LNCaP clone FGC (cell line): Measurements from ENCODE around the gene ABCC8.
"Not testable (repeated sequence)": the region's sequence is repeated elsewhere in the genome, so short reads cannot be mapped to it uniquely, and the experiment has no call there.

Experiments
- DNase-seq: peaks from one replicate; pipeline ENCODE4 v3.0.0-alpha.2; 2011; ENCODE audit warnings: low read depth
- H3K4me3 ChIP-seq: 2 replicates; pipeline ENCODE4 v1.5.1; 2011; ENCODE audit warnings: mild to moderate bottlenecking, low read depth, low read length, control low read depth
- TF ChIP-seq, protein P1 (sequence below): IDR thresholded peaks from 2 replicates; pipeline ENCODE4 v1.5.1; 2012; ENCODE audit warnings: mild to moderate bottlenecking; ENCODE audit not compliant: control insufficient read depth, insufficient read depth; ENCODE audit errors: extremely low read depth

The ABCC8 gene

DNA sequence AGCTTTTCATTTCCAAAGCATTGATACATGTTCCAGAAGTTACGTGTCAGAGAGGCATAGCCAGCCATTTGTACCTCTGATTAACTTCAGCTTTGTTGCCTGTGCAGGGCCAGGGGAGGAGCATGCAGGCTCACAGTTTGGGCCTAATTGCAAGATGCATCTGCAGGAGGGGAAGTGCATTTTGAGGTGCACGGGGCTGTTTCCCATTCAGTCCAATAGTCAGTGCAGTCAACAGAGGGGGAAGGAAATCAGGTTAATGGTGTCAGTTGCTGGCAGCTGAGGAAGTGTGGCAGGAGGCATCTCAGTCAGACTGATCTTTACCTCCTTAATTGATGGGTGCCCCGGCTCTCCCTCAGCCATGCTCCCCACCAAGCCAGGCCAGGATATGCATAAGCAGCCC lies 39.3 kb downstream of the ABCC8 start:
- DNase-seq = no peak
- no peak overlapping the region for H3K4me3 ChIP-seq
- TF ChIP-seq, protein P1, sequence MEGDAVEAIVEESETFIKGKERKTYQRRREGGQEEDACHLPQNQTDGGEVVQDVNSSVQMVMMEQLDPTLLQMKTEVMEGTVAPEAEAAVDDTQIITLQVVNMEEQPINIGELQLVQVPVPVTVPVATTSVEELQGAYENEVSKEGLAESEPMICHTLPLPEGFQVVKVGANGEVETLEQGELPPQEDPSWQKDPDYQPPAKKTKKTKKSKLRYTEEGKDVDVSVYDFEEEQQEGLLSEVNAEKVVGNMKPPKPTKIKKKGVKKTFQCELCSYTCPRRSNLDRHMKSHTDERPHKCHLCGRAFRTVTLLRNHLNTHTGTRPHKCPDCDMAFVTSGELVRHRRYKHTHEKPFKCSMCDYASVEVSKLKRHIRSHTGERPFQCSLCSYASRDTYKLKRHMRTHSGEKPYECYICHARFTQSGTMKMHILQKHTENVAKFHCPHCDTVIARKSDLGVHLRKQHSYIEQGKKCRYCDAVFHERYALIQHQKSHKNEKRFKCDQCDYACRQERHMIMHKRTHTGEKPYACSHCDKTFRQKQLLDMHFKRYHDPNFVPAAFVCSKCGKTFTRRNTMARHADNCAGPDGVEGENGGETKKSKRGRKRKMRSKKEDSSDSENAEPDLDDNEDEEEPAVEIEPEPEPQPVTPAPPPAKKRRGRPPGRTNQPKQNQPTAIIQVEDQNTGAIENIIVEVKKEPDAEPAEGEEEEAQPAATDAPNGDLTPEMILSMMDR = no peak

GRCh38 chr11:17434108-17434507 lies 42.5 kb downstream of the ABCC8 start:
- TF ChIP-seq, protein P1 = no peak
- H3K4me3 ChIP-seq = no peak overlapping the region
- DNase-seq = no peak

DNA sequence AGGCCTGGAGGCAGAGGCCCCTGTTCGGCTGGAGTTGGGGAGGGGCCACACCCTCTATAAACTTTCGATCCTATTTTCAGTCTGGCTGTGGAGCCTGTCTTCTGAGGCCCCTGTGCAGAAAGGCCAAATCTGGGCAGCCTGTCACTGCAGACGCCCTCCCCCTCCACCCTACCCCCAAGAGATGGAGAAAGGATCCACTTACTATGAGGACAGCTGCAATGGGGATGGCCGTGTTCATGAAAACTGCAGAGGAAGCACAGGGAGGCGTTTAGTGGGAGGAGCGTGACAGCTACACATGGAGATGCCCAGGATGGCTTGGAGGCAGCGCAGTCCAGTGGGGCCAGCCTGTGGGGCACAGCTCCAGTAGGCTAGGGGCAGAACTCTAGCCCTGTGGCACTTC lies 44.6 kb downstream of the ABCC8 start:
- no peak for DNase-seq
- H3K4me3 ChIP-seq = no peak overlapping the region
- TF ChIP-seq, protein P1 = no peak

GRCh38 chr11:17431139-17431538 lies 45.5 kb downstream of the ABCC8 start:
- TF ChIP-seq, protein P1 = no peak
- no peak overlapping the region for H3K4me3 ChIP-seq
- no peak for DNase-seq

DNA sequence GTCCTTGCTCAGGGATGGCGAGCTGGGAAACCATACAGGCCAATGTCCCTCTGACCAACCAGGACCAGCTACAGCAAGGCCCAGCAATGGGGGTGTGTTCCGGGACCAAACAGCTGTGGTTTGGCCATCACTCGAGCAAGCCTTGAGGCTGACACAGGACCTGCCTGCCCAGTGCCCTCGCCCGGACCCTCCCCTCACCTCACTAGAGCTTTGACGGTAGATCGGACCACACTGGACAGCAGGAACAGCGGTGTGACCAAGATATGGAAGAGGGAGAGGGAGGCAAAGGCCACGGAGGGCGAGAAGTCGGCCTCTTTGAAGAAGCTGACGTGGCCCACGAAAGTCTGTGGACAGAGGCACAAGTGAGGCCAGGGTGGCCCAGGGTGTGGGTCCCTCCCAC lies 46.0 kb downstream of the ABCC8 start:
- H3K4me3 ChIP-seq = no peak overlapping the region
- TF ChIP-seq, protein P1 = no peak
- DNase-seq = no peak

GRCh38 chr11:17428925-17429324 lies 47.7 kb downstream of the ABCC8 start:
- DNase-seq = no peak
- H3K4me3 ChIP-seq = no peak overlapping the region
- TF ChIP-seq, protein P1 = no peak

GRCh38 chr11:17428261-17428660 lies 48.4 kb downstream of the ABCC8 start:
- H3K4me3 ChIP-seq = no peak overlapping the region

DNA sequence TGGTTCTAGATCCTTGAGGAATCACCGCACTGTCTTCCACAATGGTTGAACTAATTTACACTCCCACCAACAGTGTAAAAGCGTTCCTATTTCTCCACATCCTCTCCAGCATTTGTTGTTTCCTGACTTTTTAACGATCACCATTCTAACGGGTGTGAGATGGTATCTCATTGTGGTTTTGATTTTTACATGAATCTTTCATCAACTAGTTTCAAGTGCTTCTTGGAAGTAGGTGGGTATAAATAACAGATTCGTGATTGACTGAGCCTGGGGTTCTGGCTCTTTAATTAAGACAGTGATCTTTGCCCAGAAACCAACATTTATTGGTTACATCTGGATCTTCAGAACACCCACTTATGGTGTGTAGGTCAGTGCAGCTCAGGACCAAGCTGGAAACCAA lies 50.4 kb downstream of the ABCC8 start:
- not testable (repeated sequence) for DNase-seq, H3K4me3 ChIP-seq

More at GRCh38 chr11:17428261-17428660, 48.4 kb downstream of the ABCC8 start:
- DNase-seq = no peak
- TF ChIP-seq, protein P1 = no peak
